Sigmoid colon (tissue), 7 donors: ENCODE results near the gene MAML3. TPM values are rescaled to one million over a fixed set of nuclear protein-coding genes. Genes with fewer than 3 reads are reported as not detected.

ENCODE experiments used
- DNase-seq: peaks from one replicate; pipeline ENCODE4 v3.0.0-alpha.2; 2019
- H3K27ac ChIP-seq, 4 donors: fragments of 200-600 bp; sonication (generic); one replicate each; pipeline ENCODE4 v1.5.1; 2016 to 2019; ENCODE audit warnings: mild to moderate bottlenecking in 1 of 4
- H3K27me3 ChIP-seq, 3 donors: fragments of 200-600 bp; sonication (generic); one replicate each; pipeline ENCODE4 v1.5.1; 2019; ENCODE audit warnings: mild to moderate bottlenecking in 1 of 3
- H3K36me3 ChIP-seq, 4 donors: fragments of 200-600 bp; sonication (generic); one replicate each; pipeline ENCODE4 v1.5.1; 2016 to 2019
- H3K4me1 ChIP-seq, 4 donors: fragments of 200-600 bp; sonication (generic); one replicate each; pipeline ENCODE4 v1.5.1; 2017 to 2019
- H3K4me3 ChIP-seq, 4 donors: fragments of 200-600 bp; sonication (generic); one replicate each; pipeline ENCODE4 v1.5.1; 2017 to 2019; ENCODE audit warnings: mild to moderate bottlenecking in 2 of 4, moderate library complexity in 1 of 4
- H3K9me3 ChIP-seq, 4 donors: fragments of 200-600 bp in 3 of 4; sonication (generic) in 3 of 4; one replicate each; pipeline versions ENCODE4 v1.5.1 to v1.6.1; 2013 to 2019
- EP300 ChIP-seq, 4 donors: sonication (generic); formaldehyde crosslinking; IDR thresholded peaks; one replicate each; pipeline ENCODE4 v1.6.1; 2017; ENCODE audit warnings: antibody characterized with exemption in 4 of 4
- POLR2A ChIP-seq, 2 donors: fragments of 450-650 bp; IDR thresholded peaks; one replicate each; pipeline ENCODE4 v1.6.1; 2016; ENCODE audit warnings: antibody characterized with exemption in 2 of 2, mild to moderate bottlenecking in 2 of 2, moderate library complexity in 2 of 2
- POLR2AphosphoS5 ChIP-seq, 4 donors: sonication (generic); formaldehyde crosslinking; IDR thresholded peaks; one replicate each; pipeline ENCODE4 v1.6.1; 2017; ENCODE audit warnings: antibody characterized with exemption in 4 of 4
- WGBS, 2 donors: extraction: QIAGEN DNeasy Blood & Tissue Kit; methylation state at CpG; one replicate each; pipeline ENCODE4 v1.1.7; 2013; 5-methylcytosine and 5-hydroxymethylcytosine counted together
- intact Hi-C: fragments of 100-400 bp; cut with DNase I; formaldehyde crosslinking; loops from one replicate; pipeline ENCODE4 v1.15.1; 2023
- polyA plus RNA-seq, 3 donors: library from polyadenylated mRNA; stranded (reverse); fragments of 200-250 nt; gene quantifications; one replicate each; pipeline ENCODE4 v1.2.3, GENCODE V29; 2013
- total RNA-seq, 4 donors: library from RNA; depleted of rRNA; stranded (reverse); fragments of >200 nt; gene quantifications; one replicate each; pipeline ENCODE4 v1.1.0, GENCODE V29; 2016
- TF ChIP-seq, protein P1 (sequence below), 4 experiments: fragments of 450-650 bp in 3 of 4; fragments of 200-600 bp in 1 of 4; IDR thresholded peaks; one replicate each; pipeline ENCODE4 v1.5.1; 2016 to 2019; ENCODE audit warnings: antibody characterized with exemption in 4 of 4, mild to moderate bottlenecking in 3 of 4, moderate library complexity in 2 of 4
- donor health status: healthy with polysubstance abuse.
- donor health status: Bipolar disorder and iron deficiency.
- donor health status: healthy.

The MAML3 gene
- total and polyA plus RNA-seq, 7 donors = 3.5 to 16.3 (median 5.4) TPM

DNA sequence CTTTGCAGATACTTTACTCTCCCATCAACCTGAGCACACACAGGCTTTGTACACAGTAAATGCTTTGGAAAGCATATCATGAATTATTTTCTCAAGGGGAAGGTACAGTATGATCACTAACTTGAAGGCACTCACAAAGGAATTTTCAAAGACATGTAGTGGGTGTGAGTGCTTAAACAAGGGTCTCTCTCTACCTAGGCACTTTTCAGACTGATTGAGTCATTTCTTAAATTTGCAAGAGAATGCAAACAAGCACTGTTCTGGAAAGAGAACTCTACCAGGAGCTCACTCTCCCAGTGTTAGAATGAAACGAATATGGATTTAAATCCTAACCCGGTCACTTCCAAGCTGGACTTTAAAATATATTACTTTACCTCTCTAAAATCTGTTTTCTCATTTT is 85.7 kb downstream of the MAML3 start:
- no peak for TF ChIP-seq POLR2AphosphoS5 (IDR thresholded peaks at IDR 0.05)
- TF ChIP-seq, protein P1, sequence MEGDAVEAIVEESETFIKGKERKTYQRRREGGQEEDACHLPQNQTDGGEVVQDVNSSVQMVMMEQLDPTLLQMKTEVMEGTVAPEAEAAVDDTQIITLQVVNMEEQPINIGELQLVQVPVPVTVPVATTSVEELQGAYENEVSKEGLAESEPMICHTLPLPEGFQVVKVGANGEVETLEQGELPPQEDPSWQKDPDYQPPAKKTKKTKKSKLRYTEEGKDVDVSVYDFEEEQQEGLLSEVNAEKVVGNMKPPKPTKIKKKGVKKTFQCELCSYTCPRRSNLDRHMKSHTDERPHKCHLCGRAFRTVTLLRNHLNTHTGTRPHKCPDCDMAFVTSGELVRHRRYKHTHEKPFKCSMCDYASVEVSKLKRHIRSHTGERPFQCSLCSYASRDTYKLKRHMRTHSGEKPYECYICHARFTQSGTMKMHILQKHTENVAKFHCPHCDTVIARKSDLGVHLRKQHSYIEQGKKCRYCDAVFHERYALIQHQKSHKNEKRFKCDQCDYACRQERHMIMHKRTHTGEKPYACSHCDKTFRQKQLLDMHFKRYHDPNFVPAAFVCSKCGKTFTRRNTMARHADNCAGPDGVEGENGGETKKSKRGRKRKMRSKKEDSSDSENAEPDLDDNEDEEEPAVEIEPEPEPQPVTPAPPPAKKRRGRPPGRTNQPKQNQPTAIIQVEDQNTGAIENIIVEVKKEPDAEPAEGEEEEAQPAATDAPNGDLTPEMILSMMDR (IDR thresholded peaks at IDR 0.05) = no peak
- no peak for TF ChIP-seq POLR2A (IDR thresholded peaks at IDR 0.05)
- TF ChIP-seq EP300 (IDR thresholded peaks at IDR 0.05) = no peak
- Histone ChIP-seq H3K4me3 (no peak overlapping the region), H3K4me1 (peaks cover 0 to 35% (median 27%) of the 10 kb centered on the region in 4 donors), H3K9me3 (no peaks in the 10 kb centered on the region), H3K27ac (no peak overlapping the region), H3K36me3 (no peaks in the 10 kb centered on the region), H3K27me3 (no peaks in the 10 kb centered on the region)
- no peak for DNase-seq
- intact Hi-C loops = no loop called here
- 95 to 96% methylated on average over 2 of the region's 2 CpGs for WGBS, 2 donors

DNA sequence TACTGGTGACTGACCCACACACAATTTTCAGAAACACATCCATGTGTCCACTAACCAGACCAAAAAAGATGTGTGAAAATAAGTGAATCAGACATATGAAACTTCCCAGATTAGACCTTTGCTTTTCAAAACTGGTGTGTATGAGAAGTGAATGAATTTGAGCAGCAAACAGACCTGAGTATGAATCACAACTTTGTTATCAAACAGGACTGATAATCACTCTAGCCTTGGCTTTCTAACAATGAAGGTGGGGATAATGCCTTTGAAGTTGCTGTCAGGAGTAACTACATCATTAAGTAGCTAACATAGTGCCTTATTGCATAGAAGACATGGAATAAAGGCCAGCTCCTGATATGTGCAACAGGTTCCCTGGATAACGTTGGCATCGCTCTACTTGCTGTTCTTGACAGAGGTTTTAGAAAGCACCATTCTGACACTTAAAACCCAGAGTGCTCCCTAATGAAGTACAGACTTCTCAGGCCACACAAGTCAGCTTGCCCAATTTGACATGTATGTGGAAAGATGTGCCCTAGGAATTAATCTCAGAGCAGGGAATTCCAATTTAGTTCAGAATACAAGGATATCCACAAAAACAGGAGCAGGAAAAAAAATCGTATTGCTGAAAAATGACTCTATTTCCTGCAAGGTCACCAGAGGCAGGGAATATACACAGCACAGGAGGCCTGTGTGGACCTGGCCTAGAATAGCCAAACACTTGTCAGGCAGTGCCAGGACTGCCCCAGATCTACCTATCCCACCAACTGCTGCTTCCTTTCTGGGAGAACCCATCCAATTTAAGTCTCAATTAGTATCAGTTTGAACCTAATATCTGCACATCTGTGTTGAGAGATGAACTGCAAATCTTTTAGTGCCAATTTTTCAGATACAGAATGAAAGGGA is 87.7 kb downstream of the MAML3 start:
- peak overlapping the region in 3 of 4 donors; percentile 7 to 68 (median 31) for H3K27ac ChIP-seq
- WGBS, 2 donors = 76 to 77% methylated on average over 3 of the region's 3 CpGs
- intact Hi-C loops = no loop called here

DNA sequence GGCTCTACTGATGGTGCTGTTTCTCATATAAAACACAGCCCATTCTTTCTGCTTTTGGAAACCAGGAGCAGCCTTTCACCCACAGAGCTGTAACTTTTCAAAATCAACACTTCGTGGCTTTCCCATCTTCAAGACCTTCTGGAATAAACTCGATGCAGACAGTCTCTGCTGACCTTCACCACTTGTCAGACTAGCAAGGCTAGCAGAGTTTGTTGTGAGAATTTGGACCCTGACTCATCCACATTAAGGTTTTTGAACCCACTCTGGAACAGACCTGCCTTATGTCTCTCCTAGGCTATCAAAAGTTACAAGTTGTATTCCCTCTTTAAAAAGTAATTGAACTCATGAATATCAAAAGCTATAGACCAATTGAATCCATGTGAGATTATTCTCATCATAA is 88.6 kb downstream of the MAML3 start:
- DNase-seq = no peak
- Histone ChIP-seq H3K27ac (peak overlapping the region in 3 of 4 donors; percentile 7 to 68 (median 31)), H3K36me3 (no peaks in the 10 kb centered on the region), H3K4me3 (no peak overlapping the region), H3K27me3 (no peaks in the 10 kb centered on the region), H3K4me1 (peaks cover 0 to 26% (median 19%) of the 10 kb centered on the region in 4 donors), H3K9me3 (no peaks in the 10 kb centered on the region)
- peak in 2 of 4 donors; percentile 17 to 22 for TF ChIP-seq POLR2AphosphoS5 (IDR thresholded peaks at IDR 0.05)
- TF ChIP-seq EP300 (IDR thresholded peaks at IDR 0.05) = no peak
- 70 to 73% methylated on average over 2 of the region's 2 CpGs for WGBS, 2 donors
- intact Hi-C loops = no loop called here

More for the DNA sequence above, 87.7 kb downstream of the MAML3 start:
- DNase-seq = no peak
- Histone ChIP-seq H3K27me3 (no peaks in the 10 kb centered on the region), H3K9me3 (no peaks in the 10 kb centered on the region), H3K4me1 (peaks cover 0 to 34% (median 26%) of the 10 kb centered on the region in 4 donors), H3K36me3 (no peaks in the 10 kb centered on the region), H3K4me3 (no peak overlapping the region)
- TF ChIP-seq, protein P1 (IDR thresholded peaks at IDR 0.05) = no peak
- no peak for TF ChIP-seq POLR2A (IDR thresholded peaks at IDR 0.05)
- TF ChIP-seq EP300 (IDR thresholded peaks at IDR 0.05) = no peak
- TF ChIP-seq POLR2AphosphoS5 (IDR thresholded peaks at IDR 0.05) = no peak

DNA sequence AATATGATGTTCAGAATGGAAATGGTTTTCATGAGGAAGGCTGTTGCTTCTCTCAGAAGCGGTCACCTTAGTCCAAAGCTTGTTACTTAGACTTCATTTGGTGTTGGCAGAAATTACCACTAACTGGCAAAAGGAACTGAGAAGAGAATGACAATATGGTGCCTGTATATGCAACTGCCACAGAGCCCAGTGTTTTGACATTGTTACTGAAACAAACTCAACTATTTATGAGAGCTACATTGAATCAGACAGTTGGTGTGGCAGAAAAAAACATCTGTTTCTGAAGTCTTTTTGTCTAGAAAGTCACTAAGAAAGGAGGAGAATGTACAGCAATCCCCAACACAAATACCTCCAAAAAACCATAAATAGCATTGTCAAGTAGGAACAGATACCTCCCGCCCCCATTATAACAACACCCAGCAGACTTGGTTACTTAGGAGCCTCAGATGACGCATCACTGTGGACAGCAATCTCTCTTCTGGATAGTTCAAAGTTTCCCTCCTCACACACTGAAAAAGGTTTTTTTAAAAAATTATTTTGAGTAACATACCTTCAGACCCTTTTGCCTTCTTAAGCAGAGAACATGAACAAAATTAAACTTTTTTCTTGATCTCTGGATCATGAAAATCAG is 92.2 kb downstream of the MAML3 start:
- H3K36me3 ChIP-seq = no peaks in the 10 kb centered on the region
- H3K9me3 ChIP-seq = no peaks in the 10 kb centered on the region
- H3K27ac ChIP-seq = peak overlapping the region in 2 of 4 donors; percentile 3 to 19
- H3K4me3 ChIP-seq = no peak overlapping the region
- H3K27me3 ChIP-seq = no peaks in the 10 kb centered on the region
- WGBS, 2 donors = 92 to 96% methylated on average over 3 of the region's 3 CpGs
- TF ChIP-seq EP300 (IDR thresholded peaks at IDR 0.05) (no peak), POLR2A (IDR thresholded peaks at IDR 0.05) (no peak), POLR2AphosphoS5 (IDR thresholded peaks at IDR 0.05) (no peak)
- no peak for DNase-seq
- H3K4me1 ChIP-seq = peaks cover 0 to 34% (median 25%) of the 10 kb centered on the region in 4 donors
- intact Hi-C loops = loop anchor here (5.0 kb wide), 1 partner anchor 91 kb away; the partner anchor contains the start of gene MAML3

DNA sequence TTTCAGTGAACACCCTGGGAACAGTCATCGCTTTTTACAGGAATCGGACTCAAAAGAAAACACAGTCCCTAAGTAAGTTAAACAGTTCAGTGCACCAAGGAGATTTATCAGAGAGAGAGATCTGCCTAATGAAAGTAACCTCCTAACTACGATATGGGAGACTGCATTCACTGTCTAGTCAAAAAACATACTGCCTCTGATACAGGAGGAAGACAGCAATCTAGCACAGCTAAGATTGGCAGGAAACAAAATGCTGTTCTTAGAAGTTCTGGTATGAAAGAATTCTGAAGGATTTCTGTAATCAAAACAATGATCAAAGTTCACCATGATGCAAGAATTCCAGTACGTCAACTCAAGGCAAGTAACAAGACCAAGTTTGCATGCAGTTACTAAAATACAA is 92.8 kb downstream of the MAML3 start:
- DNase-seq = no peak
- no peak for TF ChIP-seq POLR2AphosphoS5 (IDR thresholded peaks at IDR 0.05)
- intact Hi-C loops = loop anchor here (5.0 kb wide), 1 partner anchor 91 kb away; the partner anchor contains the start of gene MAML3

DNA sequence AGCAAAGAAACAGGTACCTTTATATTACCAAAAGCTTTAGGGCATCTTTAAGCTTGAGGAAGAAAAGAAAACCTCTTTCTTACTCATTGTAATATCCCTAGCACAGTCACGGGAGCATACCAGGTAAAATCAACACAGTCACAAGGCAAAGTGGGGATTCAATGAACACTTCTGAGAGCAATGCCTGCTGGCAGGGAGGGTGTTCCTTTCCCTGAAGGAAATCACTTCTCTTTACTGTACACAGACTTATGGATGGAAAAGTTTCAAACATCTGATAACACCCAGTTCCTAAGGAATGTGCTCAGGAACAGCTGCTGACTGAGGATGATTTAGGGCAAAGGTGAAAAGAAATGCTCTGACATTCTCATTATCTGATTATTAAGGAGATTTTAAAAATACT is 94.8 kb downstream of the MAML3 start:
- TF ChIP-seq, protein P1 (IDR thresholded peaks at IDR 0.05) = no peak
- TF ChIP-seq EP300 (IDR thresholded peaks at IDR 0.05) = no peak
- TF ChIP-seq POLR2AphosphoS5 (IDR thresholded peaks at IDR 0.05) = peak in 1 of 4 donors; percentile 12
- TF ChIP-seq POLR2A (IDR thresholded peaks at IDR 0.05) = no peak
- no peaks in the 10 kb centered on the region for H3K27me3 ChIP-seq
- H3K36me3 ChIP-seq = no peaks in the 10 kb centered on the region
- H3K4me1 ChIP-seq = peaks cover 0 to 15% (median 10%) of the 10 kb centered on the region in 4 donors
- H3K9me3 ChIP-seq = no peaks in the 10 kb centered on the region
- no peak for DNase-seq
- intact Hi-C loops = no loop called here
- H3K27ac ChIP-seq = peak overlapping the region in 1 of 4 donors; percentile 20
- no peak overlapping the region for H3K4me3 ChIP-seq
- 28 to 56% methylated on average over 1 of the region's 1 CpG for WGBS, 2 donors

More for the DNA sequence above, 92.8 kb downstream of the MAML3 start:
- H3K4me3 ChIP-seq = no peak overlapping the region
- H3K4me1 ChIP-seq = peaks cover 0 to 29% (median 23%) of the 10 kb centered on the region in 4 donors
- no peaks in the 10 kb centered on the region for H3K9me3 ChIP-seq
- H3K27me3 ChIP-seq = no peaks in the 10 kb centered on the region
- H3K36me3 ChIP-seq = no peaks in the 10 kb centered on the region
- peak overlapping the region in 3 of 4 donors; percentile 3 to 20 (median 19) for H3K27ac ChIP-seq
- WGBS, 2 donors = 38 to 61% methylated on average over 4 of the region's 4 CpGs
